GM19467 (cell line): Measurements from ENCODE around the gene RPL29.
"Not testable (repeated sequence)": the region's sequence is repeated elsewhere in the genome, so short reads cannot be mapped to it uniquely, and the experiment has no call there.

Experiments
- ATAC-seq: cut with Tn5 transposase; IDR thresholded peaks from one replicate; pipeline ENCODE4 v1.9.1; 2021; ENCODE audit warnings: mild to moderate bottlenecking, moderate library complexity; ENCODE audit not compliant: unreplicated experiment

The RPL29 gene

DNA sequence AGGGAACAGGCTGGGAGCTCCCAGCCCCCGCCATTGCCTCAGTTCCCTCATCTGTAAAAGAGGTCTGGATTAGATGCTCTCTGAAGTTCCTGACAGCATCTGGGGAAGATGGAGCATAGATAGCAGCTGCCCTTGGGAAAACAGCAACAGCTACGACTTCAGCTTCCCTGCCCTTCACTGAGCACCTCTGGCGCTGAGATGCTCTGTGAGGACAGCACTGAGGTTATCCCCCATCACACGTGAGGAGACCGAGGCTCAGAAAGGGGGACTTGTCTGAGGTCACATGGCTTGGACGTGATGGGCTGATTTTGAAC, 11.1 kb upstream of the RPL29 start:
- ATAC-seq = no peak

DNA sequence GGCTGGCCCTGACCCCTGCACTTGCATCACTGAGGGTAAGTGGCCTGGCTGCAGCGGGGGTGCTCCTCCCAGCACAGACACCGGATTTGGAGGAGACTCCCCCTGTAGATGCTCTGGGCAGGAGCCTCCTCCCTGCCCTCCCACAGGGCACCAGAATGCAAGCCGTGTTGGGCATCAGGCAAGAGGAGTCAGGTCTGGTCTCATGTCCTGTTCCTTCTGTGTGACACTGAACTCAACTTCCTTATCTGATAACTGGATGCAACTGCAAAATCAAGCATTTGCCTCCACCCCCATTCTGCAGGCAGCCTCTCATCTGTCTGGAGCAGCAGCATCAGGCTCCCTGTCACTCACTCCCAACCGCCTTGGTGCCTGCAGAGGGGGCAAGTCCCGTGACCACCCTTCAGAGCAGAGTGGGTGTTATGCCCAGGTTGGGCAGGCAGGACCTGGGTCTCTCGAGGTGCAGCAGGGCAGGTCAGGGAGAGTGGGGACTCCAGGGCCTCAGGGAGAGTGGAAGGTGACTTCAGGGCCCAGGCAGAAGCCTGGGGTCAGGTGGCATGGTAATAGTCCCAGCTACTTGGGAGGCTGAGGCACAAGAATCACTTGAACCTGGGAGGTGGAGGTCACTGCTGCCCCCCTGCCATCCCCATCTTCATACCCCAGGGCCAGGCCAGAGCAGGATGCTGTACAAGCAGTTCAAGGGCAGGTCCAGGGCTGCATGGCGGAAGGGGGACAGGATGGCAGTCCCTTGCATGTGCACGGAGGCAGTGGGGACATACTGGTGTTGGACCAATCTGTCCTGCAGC, 10.5 kb upstream of the RPL29 start:
- no peak for ATAC-seq

- no peak for ATAC-seq
Measured at GRCh38 chr3:52005571-52005986, 9.9 kb upstream of the RPL29 start.

- ATAC-seq = no peak
Measured at GRCh38 chr3:52004906-52005395, 9.3 kb upstream of the RPL29 start.

DNA sequence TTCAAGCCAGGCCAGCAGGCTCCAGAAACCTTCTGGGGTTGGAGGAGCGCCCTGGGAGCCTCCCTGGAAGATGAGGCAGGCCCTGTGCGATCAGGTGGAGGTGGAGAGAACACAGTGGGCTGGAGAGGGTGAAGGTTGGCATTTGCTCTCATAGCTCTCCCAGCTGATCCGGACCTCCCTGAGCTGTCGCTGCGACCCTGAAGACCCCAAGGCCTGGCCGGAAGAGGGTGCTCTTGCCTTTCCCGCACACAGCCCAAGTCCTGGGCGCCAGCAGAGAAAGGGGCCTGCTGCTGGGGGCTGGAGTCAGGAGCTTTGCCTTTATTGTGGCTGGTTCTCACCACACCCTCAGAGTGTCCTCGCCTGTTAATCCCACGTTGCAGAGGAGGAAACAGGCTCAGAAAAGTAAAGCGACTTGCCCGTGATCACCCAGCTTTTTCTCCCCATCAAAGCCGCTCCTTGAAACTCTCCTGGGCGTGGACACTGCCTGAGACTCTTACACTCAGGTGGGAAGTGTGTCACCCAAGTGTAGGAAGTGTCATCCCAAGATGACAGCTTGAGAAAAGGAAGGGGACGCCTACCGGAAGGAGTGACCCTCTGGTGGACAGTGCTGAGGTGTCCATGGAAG, 8.6 kb upstream of the RPL29 start:
- no peak for ATAC-seq

DNA sequence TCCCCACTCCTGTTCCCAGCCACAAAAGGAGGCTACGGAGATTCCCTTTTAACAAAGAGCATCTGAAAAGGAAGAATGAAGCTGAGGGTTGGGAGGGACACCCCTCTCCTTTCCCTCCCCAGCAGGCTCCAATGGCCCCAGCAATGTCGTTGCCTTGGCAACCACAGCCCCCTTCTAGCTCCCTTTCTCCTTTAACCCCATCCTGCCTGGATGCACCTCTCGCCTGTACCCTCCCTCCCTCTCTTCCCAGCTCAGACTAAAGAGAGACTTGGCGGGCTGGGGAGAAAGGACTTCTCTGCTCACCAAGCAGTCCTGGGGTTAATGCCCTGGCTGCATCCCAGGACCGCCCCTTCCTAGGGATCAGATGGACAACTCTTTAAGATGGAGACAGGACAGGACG, 7.1 kb upstream of the RPL29 start:
- ATAC-seq = no peak

GRCh38 chr3:52001443-52001974, 5.8 kb upstream of the RPL29 start:
- ATAC-seq = peak; percentile 59

- no peak for ATAC-seq
Measured at GRCh38 chr3:51999846-52000245, 4.2 kb upstream of the RPL29 start.

DNA sequence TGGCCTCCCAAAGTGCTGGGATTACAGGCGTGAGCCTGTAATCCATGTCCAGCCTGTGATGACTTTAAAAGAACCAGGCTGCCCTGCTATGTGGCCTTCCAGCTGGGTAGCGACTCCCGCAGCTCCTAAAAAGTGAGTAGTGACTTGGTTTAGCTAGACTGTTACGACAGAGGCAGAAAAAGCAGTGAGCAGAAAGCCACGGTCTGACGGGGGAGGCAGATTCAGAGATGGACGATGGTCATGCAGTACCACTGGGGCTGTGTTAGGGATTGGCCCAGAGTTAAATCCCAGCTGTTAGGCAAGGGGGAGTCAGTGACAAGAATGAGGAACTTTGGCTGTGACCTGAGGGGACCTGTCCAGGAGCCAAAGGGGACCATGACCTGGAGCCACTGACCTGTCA, 3.1 kb upstream of the RPL29 start:
- ATAC-seq = no peak

- no peak for ATAC-seq
Measured at GRCh38 chr3:51997935-51998596, 2.4 kb upstream of the RPL29 start.

GRCh38 chr3:51997172-51997571, 1.5 kb upstream of the RPL29 start:
- no peak for ATAC-seq

- no peak for ATAC-seq
Measured at GRCh38 chr3:51994530-51994929, 1.2 kb downstream of the RPL29 start.

DNA sequence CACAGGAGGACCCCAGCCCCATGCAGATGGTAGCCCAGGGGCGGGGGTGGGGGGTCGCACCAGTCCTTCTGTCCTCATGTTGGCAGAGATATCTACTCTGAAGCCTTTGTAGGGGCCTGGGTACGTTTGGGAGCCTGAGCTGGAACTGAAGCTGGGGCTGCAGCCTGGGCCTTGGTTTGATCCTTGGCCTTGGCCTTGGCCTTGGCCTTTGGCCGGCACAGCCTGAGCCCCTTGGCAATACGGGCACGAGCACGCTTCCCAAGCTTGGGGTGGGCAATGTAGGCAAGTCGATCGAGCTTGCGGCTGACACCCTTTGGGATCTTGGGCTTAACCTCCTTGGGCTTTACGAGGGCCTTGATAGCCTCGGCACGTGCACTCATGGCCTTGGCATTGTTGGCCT, 2.0 kb downstream of the RPL29 start:
- ATAC-seq = not testable (repeated sequence)

DNA sequence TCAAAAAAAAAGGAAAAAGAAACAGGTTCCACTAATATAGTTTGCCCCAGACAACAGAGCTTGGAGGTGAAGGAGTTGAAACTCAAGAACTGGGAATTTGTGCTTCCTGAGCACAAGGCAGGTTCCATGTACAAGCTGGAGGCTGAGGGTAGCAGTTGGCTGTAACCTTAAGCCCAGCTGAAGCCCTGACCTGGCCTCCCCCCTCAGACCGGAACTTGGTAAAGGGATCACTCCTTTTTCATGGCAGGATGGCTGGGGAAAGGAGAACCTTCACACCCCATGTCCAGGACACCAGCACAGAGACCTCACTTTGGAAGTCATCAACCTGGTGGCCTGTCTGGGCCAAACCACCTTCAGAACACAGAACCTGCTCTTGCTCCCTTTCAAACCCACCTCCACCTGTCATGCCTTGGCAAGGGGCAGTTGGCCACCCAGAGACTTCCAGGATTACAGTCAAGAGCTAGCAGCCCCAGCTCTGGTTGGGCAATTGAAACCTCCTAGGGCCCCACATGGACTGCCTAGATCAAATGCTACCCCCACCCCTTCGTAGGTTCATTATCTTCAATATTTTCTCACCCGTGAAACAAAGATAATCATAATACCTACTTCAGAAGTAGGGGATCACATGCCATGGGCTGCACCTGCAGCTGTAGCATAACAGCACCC, 3.5 kb downstream of the RPL29 start:
- no peak for ATAC-seq

DNA sequence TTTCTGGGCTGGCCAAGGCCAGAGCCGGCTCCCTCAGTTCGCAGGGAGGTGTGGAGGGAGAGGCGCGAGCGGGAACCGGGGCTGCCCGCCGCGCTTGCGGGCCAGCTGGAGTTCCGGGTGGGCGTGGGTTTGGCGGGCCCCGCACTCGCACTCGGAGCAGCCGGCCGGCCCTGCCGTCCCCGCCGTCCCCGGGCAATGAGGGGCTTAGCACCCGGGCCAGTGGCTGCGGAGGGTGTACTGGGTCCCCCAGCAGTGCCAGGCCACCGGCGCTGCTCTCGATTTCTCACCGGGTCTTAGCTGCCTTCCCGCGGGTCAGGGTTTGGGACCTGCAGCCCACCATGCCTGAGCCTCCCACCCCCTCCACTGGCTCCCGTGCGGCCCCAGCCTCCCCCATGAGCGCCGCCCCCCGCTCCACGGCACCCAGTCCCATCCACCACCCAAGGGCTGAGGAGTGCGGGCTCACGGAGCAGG, 5.2 kb downstream of the RPL29 start:
- not testable (repeated sequence) for ATAC-seq

DNA sequence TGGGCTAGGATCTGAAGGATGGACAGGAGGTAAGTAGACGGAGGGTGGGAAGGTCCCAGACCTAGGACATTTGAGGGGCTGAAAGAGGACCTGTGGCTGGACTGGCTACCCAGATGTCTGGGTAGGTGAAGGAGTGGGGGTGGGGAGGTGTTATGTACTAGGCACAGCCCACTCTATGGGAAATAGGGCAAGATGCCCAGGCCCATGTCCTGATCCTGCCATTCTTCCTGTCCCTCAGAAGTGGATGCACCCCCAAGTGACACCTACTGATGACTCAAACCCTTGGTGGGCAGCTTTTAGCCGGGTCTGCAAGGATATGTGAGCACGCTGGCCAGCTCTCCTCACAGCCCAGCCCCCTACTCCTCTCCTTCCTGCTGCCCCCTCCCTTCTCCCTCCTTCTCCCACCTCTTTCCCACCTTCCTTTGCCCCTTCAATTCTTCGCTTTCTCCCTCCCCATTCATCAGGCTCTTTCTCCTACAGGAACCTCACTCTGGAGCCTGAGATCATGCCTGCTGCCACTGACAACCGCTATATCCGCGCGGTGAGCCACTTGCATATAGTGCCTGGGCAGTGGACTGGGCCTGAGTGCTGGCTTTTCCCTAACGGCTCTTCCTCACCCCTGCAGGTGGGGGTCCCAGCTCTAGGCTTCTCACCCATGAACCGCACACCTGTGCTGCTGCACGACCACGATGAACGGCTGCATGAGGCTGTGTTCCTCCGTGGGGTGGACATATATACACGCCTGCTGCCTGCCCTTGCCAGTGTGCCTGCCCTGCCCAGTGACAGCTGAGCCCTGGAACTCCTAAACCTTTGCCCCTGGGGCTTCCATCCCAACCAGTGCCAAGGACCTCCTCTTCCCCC, 7.2 kb downstream of the RPL29 start:
- ATAC-seq = no peak

- ATAC-seq = no peak
Measured at GRCh38 chr3:51987568-51987967, 8.1 kb downstream of the RPL29 start.

DNA sequence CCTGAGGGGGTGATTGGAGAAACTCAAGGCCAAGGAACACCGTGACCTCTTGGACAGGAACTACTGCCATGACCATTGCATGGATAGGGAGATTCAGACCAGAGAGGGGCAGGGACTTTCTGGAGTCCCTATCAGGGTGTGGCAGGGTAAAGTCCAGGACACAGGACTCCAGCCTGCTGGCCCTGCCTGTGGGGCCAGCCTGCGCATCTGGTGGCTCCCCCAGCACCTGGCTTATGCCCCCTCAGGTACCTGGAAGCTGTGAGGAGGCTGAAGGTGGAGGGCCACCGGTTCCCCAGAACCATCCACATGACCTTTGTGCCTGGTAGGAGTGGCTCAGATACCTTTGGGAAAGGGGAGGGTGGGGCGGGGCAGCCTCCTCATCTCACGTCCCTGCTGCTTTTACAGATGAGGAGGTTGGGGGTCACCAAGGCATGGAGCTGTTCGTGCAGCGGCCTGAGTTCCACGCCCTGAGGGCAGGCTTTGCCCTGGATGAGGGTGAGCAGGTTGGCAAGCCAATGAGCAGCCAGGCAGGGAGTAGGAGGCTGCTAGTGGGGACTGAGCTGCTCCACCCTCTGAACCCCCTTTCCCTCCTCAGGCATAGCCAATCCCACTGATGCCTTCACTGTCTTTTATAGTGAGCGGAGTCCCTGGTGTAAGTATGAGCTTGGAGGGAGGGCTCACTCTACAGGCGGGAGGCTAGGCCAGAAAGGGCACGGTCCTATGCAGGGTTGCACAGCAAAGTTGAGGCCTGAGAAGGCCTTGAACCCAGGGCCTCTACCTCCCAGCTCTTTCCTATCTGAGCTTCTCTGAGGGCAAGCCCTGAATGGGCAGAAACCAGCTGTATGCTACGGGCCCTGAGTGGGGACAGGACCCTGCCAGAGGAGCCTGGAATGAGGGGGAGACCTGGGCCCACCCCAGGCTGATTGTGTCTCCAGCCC, 9.4 kb downstream of the RPL29 start:
- no peak for ATAC-seq

- ATAC-seq = no peak
Measured at GRCh38 chr3:51985063-51985462, 10.6 kb downstream of the RPL29 start.
